Glutamatergic neuron (in vitro differentiated cells): ENCODE results near the gene CHTF18. TPM values are rescaled to one million over a fixed set of nuclear protein-coding genes. Genes with fewer than 3 reads are reported as not detected.
"Not testable (repeated sequence)": the region's sequence is repeated elsewhere in the genome, so short reads cannot be mapped to it uniquely, and the experiment has no call there.

Experiments
- DNase-seq: peaks from one replicate; pipeline ENCODE4 v3.0.0; 2022
- H3K27ac Mint-ChIP-seq: one replicate; pipeline ENCODE4 v1.8.0; 2020; ENCODE audit warnings: mild to moderate bottlenecking, mixed read lengths, inconsistent platforms; ENCODE audit not compliant: unreplicated experiment
- H3K27me3 Mint-ChIP-seq: one replicate; pipeline ENCODE4 v1.8.0; 2020; ENCODE audit warnings: mild to moderate bottlenecking, moderate library complexity, mixed read lengths, inconsistent platforms; ENCODE audit not compliant: unreplicated experiment
- H3K36me3 Mint-ChIP-seq: one replicate; pipeline ENCODE4 v1.8.0; 2020; ENCODE audit warnings: mild to moderate bottlenecking, mixed read lengths, inconsistent platforms; ENCODE audit not compliant: unreplicated experiment
- H3K4me1 Mint-ChIP-seq: one replicate; pipeline ENCODE4 v1.8.0; 2020; ENCODE audit warnings: mild to moderate bottlenecking, low read depth, mixed read lengths, inconsistent platforms; ENCODE audit not compliant: unreplicated experiment
- H3K4me3 Mint-ChIP-seq: one replicate; pipeline ENCODE4 v1.8.0; 2020; ENCODE audit warnings: mild to moderate bottlenecking, mixed read lengths, inconsistent platforms; ENCODE audit not compliant: unreplicated experiment
- H3K9me3 Mint-ChIP-seq: one replicate; pipeline ENCODE4 v1.8.0; 2020; ENCODE audit warnings: mild to moderate bottlenecking, moderate library complexity, mixed read lengths, inconsistent platforms; ENCODE audit not compliant: unreplicated experiment
- total RNA-seq: library from RNA; stranded (reverse); fragmentation: NEBNext Ultra II Directional; extraction: Animal tissue kit (Norgen Biotek cat#: 25700); gene quantifications from one replicate; pipeline ENCODE4 v1.2.1, GENCODE V29; 2021; ENCODE audit not compliant: unreplicated experiment
- TF ChIP-seq, protein P1 (sequence below): fragments of 200-600 bp; sonication (generic); IDR thresholded peaks from one replicate; pipeline ENCODE4 v1.5.0; 2021; ENCODE audit not compliant: partially characterized antibody, unreplicated experiment

Gene CHTF18
- total RNA-seq, 1 donor from 2014 or later = 49.2 TPM

DNA sequence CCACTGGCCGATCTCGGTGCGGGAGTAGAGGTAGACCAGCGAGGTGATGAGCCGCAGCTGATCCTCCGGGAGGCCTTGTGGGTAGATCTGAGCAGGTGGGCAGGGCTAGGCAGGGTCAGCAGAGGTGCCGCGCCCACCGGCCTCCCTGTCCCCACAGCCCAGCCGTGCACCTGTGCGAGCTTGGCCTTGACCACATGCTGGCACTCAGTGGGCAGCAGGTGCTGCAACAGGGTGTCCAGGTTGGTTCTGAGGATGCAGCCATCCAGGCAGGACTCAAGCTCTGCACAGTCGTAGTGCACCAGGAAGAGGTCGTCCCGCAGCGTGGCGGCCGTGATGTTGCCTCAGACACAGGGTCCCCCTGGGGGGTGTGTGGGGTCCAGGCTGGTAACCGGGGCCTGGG lies 15.5 kb upstream of the CHTF18 start:
- Mint-ChIP-seq H3K36me3 (no peaks in the 10 kb centered on the region), H3K4me1 (no peaks in the 10 kb centered on the region), H3K9me3 (peaks cover 2% of the 10 kb centered on the region), H3K4me3 (no peak overlapping the region), H3K27me3 (peaks cover 6% of the 10 kb centered on the region), H3K27ac (no peak overlapping the region)
- TF ChIP-seq, protein P1, sequence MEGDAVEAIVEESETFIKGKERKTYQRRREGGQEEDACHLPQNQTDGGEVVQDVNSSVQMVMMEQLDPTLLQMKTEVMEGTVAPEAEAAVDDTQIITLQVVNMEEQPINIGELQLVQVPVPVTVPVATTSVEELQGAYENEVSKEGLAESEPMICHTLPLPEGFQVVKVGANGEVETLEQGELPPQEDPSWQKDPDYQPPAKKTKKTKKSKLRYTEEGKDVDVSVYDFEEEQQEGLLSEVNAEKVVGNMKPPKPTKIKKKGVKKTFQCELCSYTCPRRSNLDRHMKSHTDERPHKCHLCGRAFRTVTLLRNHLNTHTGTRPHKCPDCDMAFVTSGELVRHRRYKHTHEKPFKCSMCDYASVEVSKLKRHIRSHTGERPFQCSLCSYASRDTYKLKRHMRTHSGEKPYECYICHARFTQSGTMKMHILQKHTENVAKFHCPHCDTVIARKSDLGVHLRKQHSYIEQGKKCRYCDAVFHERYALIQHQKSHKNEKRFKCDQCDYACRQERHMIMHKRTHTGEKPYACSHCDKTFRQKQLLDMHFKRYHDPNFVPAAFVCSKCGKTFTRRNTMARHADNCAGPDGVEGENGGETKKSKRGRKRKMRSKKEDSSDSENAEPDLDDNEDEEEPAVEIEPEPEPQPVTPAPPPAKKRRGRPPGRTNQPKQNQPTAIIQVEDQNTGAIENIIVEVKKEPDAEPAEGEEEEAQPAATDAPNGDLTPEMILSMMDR = no peak
- no peak for DNase-seq

DNA sequence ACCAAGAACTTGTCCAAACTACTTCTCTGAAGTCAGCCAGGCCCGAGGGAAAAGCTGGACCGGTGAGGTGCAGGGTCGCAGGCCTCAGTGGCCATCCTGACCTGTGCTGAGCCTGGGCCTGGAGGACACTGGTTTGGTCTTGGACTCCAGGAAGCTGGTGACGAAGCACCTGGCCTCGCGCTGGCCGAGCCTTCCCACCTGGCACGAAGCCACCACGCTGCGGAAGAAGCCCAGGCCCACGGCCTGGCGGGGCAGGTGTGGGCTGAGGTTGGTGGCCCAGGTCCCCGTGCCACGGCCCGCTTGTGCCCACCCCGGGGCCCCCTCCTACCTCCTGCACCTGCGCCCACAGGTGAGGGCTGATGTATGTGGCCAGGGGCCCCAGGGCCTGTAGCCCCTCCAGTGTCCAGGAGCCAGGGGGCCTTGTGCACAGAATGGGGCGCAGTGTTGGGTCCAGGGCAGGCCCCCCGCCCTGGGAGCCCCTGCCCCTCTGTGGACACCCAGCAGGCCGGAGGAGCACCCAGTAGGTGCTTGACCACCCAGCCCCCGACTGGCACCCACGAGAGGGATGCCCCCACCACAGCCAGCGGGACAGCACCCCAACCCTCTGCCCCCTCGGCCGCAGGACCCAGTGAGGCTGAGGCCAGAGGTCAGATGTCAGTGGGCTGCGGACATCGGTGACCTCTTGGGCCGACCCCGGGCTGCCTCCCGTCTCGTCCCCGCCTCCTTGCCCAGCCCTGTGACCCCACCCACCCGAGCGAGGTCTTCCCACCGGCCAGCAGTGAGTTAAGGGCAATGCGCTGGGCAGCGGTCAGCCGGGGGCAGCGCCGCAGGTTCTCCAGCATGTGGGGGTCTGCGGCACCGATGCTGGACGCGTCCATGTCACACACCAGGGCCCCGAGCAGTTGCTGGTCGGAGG lies 14.1 kb upstream of the CHTF18 start:
- H3K27me3 Mint-ChIP-seq = peaks cover 6% of the 10 kb centered on the region
- TF ChIP-seq, protein P1 = no peak
- no peak overlapping the region for H3K4me3 Mint-ChIP-seq
- no peak for DNase-seq
- peaks cover 2% of the 10 kb centered on the region for H3K9me3 Mint-ChIP-seq
- no peaks in the 10 kb centered on the region for H3K36me3 Mint-ChIP-seq
- H3K27ac Mint-ChIP-seq = no peak overlapping the region
- H3K4me1 Mint-ChIP-seq = no peaks in the 10 kb centered on the region

DNA sequence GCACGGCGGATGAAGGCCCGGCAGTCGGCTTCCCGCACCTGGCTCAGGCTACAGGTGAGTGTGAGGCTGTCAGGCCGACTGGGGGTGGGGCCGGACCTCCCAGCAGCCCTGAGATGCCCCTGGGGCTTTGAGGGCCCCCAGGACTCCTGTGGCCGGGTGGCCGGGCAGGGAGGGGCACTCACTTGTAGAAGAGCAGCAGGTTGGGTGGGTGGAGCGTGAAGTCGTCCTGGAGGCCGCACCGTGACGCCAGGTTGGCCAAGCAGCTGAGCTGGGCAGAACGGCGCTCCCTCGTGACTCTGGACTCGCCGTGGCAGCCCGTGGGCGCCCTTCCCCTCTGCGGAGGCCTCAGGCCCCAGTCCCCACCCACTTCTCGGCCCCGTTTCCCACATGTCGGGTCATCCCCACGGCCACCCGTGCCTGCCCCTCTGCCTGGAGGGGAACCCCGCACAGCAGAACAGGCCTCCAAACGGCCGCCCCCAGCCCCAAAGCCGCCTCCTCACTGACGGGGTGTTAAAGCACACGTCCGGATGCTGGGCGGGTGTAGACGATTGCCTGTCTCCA lies 13.1 kb upstream of the CHTF18 start:
- TF ChIP-seq, protein P1 = no peak
- no peaks in the 10 kb centered on the region for H3K4me1 Mint-ChIP-seq
- no peak for DNase-seq
- peaks cover 8% of the 10 kb centered on the region for H3K27me3 Mint-ChIP-seq
- H3K36me3 Mint-ChIP-seq = no peaks in the 10 kb centered on the region
- peaks cover 3% of the 10 kb centered on the region for H3K9me3 Mint-ChIP-seq
- no peak overlapping the region for H3K27ac Mint-ChIP-seq
- H3K4me3 Mint-ChIP-seq = no peak overlapping the region

GRCh38 chr16:776298-776697 lies 12.1 kb upstream of the CHTF18 start:
- not testable (repeated sequence) for H3K4me1 Mint-ChIP-seq, H3K36me3 Mint-ChIP-seq, H3K4me3 Mint-ChIP-seq, H3K27ac Mint-ChIP-seq, H3K9me3 Mint-ChIP-seq, DNase-seq
- peaks cover 10% of the 10 kb centered on the region for H3K27me3 Mint-ChIP-seq

- peaks cover 7% of the 10 kb centered on the region for H3K27me3 Mint-ChIP-seq
- no peaks in the 10 kb centered on the region for H3K36me3 Mint-ChIP-seq
- H3K4me3 Mint-ChIP-seq = no peak overlapping the region
- H3K27ac Mint-ChIP-seq = no peak overlapping the region
- DNase-seq = no peak
- H3K9me3 Mint-ChIP-seq = peaks cover 6% of the 10 kb centered on the region
- no peaks in the 10 kb centered on the region for H3K4me1 Mint-ChIP-seq
- TF ChIP-seq, protein P1 = no peak
These were observed 11.6 kb upstream of the CHTF18 start for GRCh38 chr16:776824-777223.
